ENCODE measurements around the gene ZNF862. TPM values are rescaled to one million over a fixed set of nuclear protein-coding genes. Genes with fewer than 3 reads are reported as not detected.
A peak's percentile ranks its signal among the peaks of the same experiment; 100 is the strongest.

The ZNF862 gene
- polyA plus RNA-seq, 4 donors = 3.2 to 12.6 (median 6.6) TPM

- Histone ChIP-seq H3K9me3 (ENCODE audit: control insufficient read depth in 2 of 2, insufficient read depth in 1 of 2, low read depth in 1 of 2, low read length in 1 of 2) (no peaks in the 10 kb centered on the region), H3K4me3 (ENCODE audit: low read depth in 1 of 3, low read length in 3 of 3) (no peak overlapping the region), H3K4me1 (ENCODE audit: control insufficient read depth in 3 of 3, insufficient read depth in 2 of 3, low read depth in 1 of 3, low read length in 2 of 3) (no peaks in the 10 kb centered on the region), H3K27ac (ENCODE audit: low read depth in 1 of 3, low read length in 2 of 3) (no peak overlapping the region), H3K36me3 (ENCODE audit: control insufficient read depth in 3 of 3, insufficient read depth in 2 of 3, low read depth in 1 of 3, low read length in 3 of 3) (no peaks in the 10 kb centered on the region), H3K27me3 (ENCODE audit: control insufficient read depth in 3 of 3, insufficient read depth in 3 of 3, low read length in 3 of 3) (peaks cover 0 to 18% (median 9%) of the 10 kb centered on the region in 3 donors)
- 23 to 52% (median 30%) methylated on average over 6 of the region's 6 CpGs for WGBS, 3 donors
- no peak for FAIRE-seq
- DNase-seq = no peak
Measured at GRCh38 chr7:149794661-149795060, 43.5 kb upstream of the ZNF862 start.

GRCh38 chr7:149795126-149795525, 43.0 kb upstream of the ZNF862 start:
- no peak for DNase-seq
- H3K9me3 ChIP-seq (ENCODE audit: control insufficient read depth in 2 of 2, insufficient read depth in 1 of 2, low read depth in 1 of 2, low read length in 1 of 2) = no peaks in the 10 kb centered on the region
- no peaks in the 10 kb centered on the region for H3K4me1 ChIP-seq (ENCODE audit: control insufficient read depth in 3 of 3, insufficient read depth in 2 of 3, low read depth in 1 of 3, low read length in 2 of 3)
- H3K27me3 ChIP-seq (ENCODE audit: control insufficient read depth in 3 of 3, insufficient read depth in 3 of 3, low read length in 3 of 3) = peaks cover 0 to 14% (median 9%) of the 10 kb centered on the region in 3 donors
- no peak overlapping the region for H3K4me3 ChIP-seq (ENCODE audit: low read depth in 1 of 3, low read length in 3 of 3)
- no peak overlapping the region for H3K27ac ChIP-seq (ENCODE audit: low read depth in 1 of 3, low read length in 2 of 3)
- no peak for FAIRE-seq
- no peaks in the 10 kb centered on the region for H3K36me3 ChIP-seq (ENCODE audit: control insufficient read depth in 3 of 3, insufficient read depth in 2 of 3, low read depth in 1 of 3, low read length in 3 of 3)
- WGBS, 3 donors = 64 to 82% (median 75%) methylated on average over 10 of the region's 10 CpGs

GRCh38 chr7:149796287-149796860, 41.8 kb upstream of the ZNF862 start:
- no peak for FAIRE-seq
- H3K4me3 ChIP-seq (ENCODE audit: low read depth in 1 of 3, low read length in 3 of 3) = no peak overlapping the region
- peaks cover 0 to 6% (median 0%) of the 10 kb centered on the region in 3 donors for H3K27me3 ChIP-seq (ENCODE audit: control insufficient read depth in 3 of 3, insufficient read depth in 3 of 3, low read length in 3 of 3)
- 63 to 88% (median 78%) methylated on average over 19 of the region's 19 CpGs for WGBS, 3 donors
- H3K4me1 ChIP-seq (ENCODE audit: control insufficient read depth in 3 of 3, insufficient read depth in 2 of 3, low read depth in 1 of 3, low read length in 2 of 3) = no peaks in the 10 kb centered on the region
- no peak for DNase-seq
- no peaks in the 10 kb centered on the region for H3K36me3 ChIP-seq (ENCODE audit: control insufficient read depth in 3 of 3, insufficient read depth in 2 of 3, low read depth in 1 of 3, low read length in 3 of 3)
- H3K9me3 ChIP-seq (ENCODE audit: control insufficient read depth in 2 of 2, insufficient read depth in 1 of 2, low read depth in 1 of 2, low read length in 1 of 2) = no peaks in the 10 kb centered on the region
- no peak overlapping the region for H3K27ac ChIP-seq (ENCODE audit: low read depth in 1 of 3, low read length in 2 of 3)

- FAIRE-seq (no peak), DNase-seq (no peak)
- Histone ChIP-seq H3K36me3 (ENCODE audit: control insufficient read depth in 3 of 3, insufficient read depth in 2 of 3, low read depth in 1 of 3, low read length in 3 of 3) (no peaks in the 10 kb centered on the region), H3K4me1 (ENCODE audit: control insufficient read depth in 3 of 3, insufficient read depth in 2 of 3, low read depth in 1 of 3, low read length in 2 of 3) (no peaks in the 10 kb centered on the region), H3K27me3 (ENCODE audit: control insufficient read depth in 3 of 3, insufficient read depth in 3 of 3, low read length in 3 of 3) (peaks cover 0 to 8% (median 0%) of the 10 kb centered on the region in 3 donors), H3K27ac (ENCODE audit: low read depth in 1 of 3, low read length in 2 of 3) (no peak overlapping the region), H3K4me3 (ENCODE audit: low read depth in 1 of 3, low read length in 3 of 3) (no peak overlapping the region), H3K9me3 (ENCODE audit: control insufficient read depth in 2 of 2, insufficient read depth in 1 of 2, low read depth in 1 of 2, low read length in 1 of 2) (no peaks in the 10 kb centered on the region)
- WGBS, 3 donors = 86 to 87% (median 86%) methylated on average over 7 of the region's 7 CpGs
Measured at GRCh38 chr7:149797771-149798170, 40.4 kb upstream of the ZNF862 start.

- H3K4me1 ChIP-seq (ENCODE audit: control insufficient read depth in 3 of 3, insufficient read depth in 2 of 3, low read depth in 1 of 3, low read length in 2 of 3) = no peaks in the 10 kb centered on the region
- peak; percentile 17 to 25 for DNase-seq
- no peak overlapping the region for H3K4me3 ChIP-seq (ENCODE audit: low read depth in 1 of 3, low read length in 3 of 3)
- no peak overlapping the region for H3K27ac ChIP-seq (ENCODE audit: low read depth in 1 of 3, low read length in 2 of 3)
- FAIRE-seq = no peak
- peaks cover 0 to 4% (median 0%) of the 10 kb centered on the region in 3 donors for H3K27me3 ChIP-seq (ENCODE audit: control insufficient read depth in 3 of 3, insufficient read depth in 3 of 3, low read length in 3 of 3)
- 51 to 61% (median 54%) methylated on average over 8 of the region's 8 CpGs for WGBS, 3 donors
- no peaks in the 10 kb centered on the region for H3K36me3 ChIP-seq (ENCODE audit: control insufficient read depth in 3 of 3, insufficient read depth in 2 of 3, low read depth in 1 of 3, low read length in 3 of 3)
- H3K9me3 ChIP-seq (ENCODE audit: control insufficient read depth in 2 of 2, insufficient read depth in 1 of 2, low read depth in 1 of 2, low read length in 1 of 2) = no peaks in the 10 kb centered on the region
Measured at GRCh38 chr7:149799397-149800168, 38.6 kb upstream of the ZNF862 start.

GRCh38 chr7:149800169-149800555, 38.0 kb upstream of the ZNF862 start:
- FAIRE-seq (no peak), DNase-seq (no peak)
- 89 to 91% (median 90%) methylated on average over 13 of the region's 13 CpGs for WGBS, 3 donors
- Histone ChIP-seq H3K4me1 (ENCODE audit: control insufficient read depth in 3 of 3, insufficient read depth in 2 of 3, low read depth in 1 of 3, low read length in 2 of 3) (no peaks in the 10 kb centered on the region), H3K27ac (ENCODE audit: low read depth in 1 of 3, low read length in 2 of 3) (no peak overlapping the region), H3K36me3 (ENCODE audit: control insufficient read depth in 3 of 3, insufficient read depth in 2 of 3, low read depth in 1 of 3, low read length in 3 of 3) (no peaks in the 10 kb centered on the region), H3K27me3 (ENCODE audit: control insufficient read depth in 3 of 3, insufficient read depth in 3 of 3, low read length in 3 of 3) (peaks cover 0 to 4% (median 0%) of the 10 kb centered on the region in 3 donors), H3K9me3 (ENCODE audit: control insufficient read depth in 2 of 2, insufficient read depth in 1 of 2, low read depth in 1 of 2, low read length in 1 of 2) (no peaks in the 10 kb centered on the region), H3K4me3 (ENCODE audit: low read depth in 1 of 3, low read length in 3 of 3) (no peak overlapping the region)

GRCh38 chr7:149801002-149801566, 37.1 kb upstream of the ZNF862 start:
- DNase-seq (no peak), FAIRE-seq (no peak)
- Histone ChIP-seq H3K27me3 (ENCODE audit: control insufficient read depth in 3 of 3, insufficient read depth in 3 of 3, low read length in 3 of 3) (peaks cover 0 to 4% (median 0%) of the 10 kb centered on the region in 3 donors), H3K4me3 (ENCODE audit: low read depth in 1 of 3, low read length in 3 of 3) (no peak overlapping the region), H3K9me3 (ENCODE audit: control insufficient read depth in 2 of 2, insufficient read depth in 1 of 2, low read depth in 1 of 2, low read length in 1 of 2) (no peaks in the 10 kb centered on the region), H3K36me3 (ENCODE audit: control insufficient read depth in 3 of 3, insufficient read depth in 2 of 3, low read depth in 1 of 3, low read length in 3 of 3) (no peaks in the 10 kb centered on the region), H3K4me1 (ENCODE audit: control insufficient read depth in 3 of 3, insufficient read depth in 2 of 3, low read depth in 1 of 3, low read length in 2 of 3) (no peaks in the 10 kb centered on the region), H3K27ac (ENCODE audit: low read depth in 1 of 3, low read length in 2 of 3) (no peak overlapping the region)
- WGBS, 3 donors = 93 to 96% (median 96%) methylated on average over 2 of the region's 2 CpGs

GRCh38 chr7:149801816-149802215, 36.4 kb upstream of the ZNF862 start:
- no peak for DNase-seq
- no peak for FAIRE-seq
- no peaks in the 10 kb centered on the region for H3K4me1 ChIP-seq (ENCODE audit: control insufficient read depth in 3 of 3, insufficient read depth in 2 of 3, low read depth in 1 of 3, low read length in 2 of 3)

More at GRCh38 chr7:149801816-149802215, 36.4 kb upstream of the ZNF862 start:
- WGBS, 3 donors = 82 to 89% (median 82%) methylated on average over 13 to 16 of the region's 16 CpGs
- H3K9me3 ChIP-seq (ENCODE audit: control insufficient read depth in 2 of 2, insufficient read depth in 1 of 2, low read depth in 1 of 2, low read length in 1 of 2) = no peaks in the 10 kb centered on the region
- no peak overlapping the region for H3K4me3 ChIP-seq (ENCODE audit: low read depth in 1 of 3, low read length in 3 of 3)
- peaks cover 0 to 4% (median 0%) of the 10 kb centered on the region in 3 donors for H3K27me3 ChIP-seq (ENCODE audit: control insufficient read depth in 3 of 3, insufficient read depth in 3 of 3, low read length in 3 of 3)
- no peaks in the 10 kb centered on the region for H3K36me3 ChIP-seq (ENCODE audit: control insufficient read depth in 3 of 3, insufficient read depth in 2 of 3, low read depth in 1 of 3, low read length in 3 of 3)
- H3K27ac ChIP-seq (ENCODE audit: low read depth in 1 of 3, low read length in 2 of 3) = no peak overlapping the region

All from small intestine (tissue), 7 donors.